Ovary (tissue), 9 donors: Measurements from ENCODE around the gene SPACDR. TPM values are rescaled to one million over a fixed set of nuclear protein-coding genes. Genes with fewer than 3 reads are reported as not detected.

Experiments used
- DNase-seq, 5 donors: peaks; one replicate each; pipeline ENCODE4 v3.0.0-alpha.2; 2019 to 2020
- H3K27ac ChIP-seq, 2 donors: fragments of 200-600 bp; one replicate each; pipeline versions ENCODE4 v1.5.1 to v1.8.0; 2019 to 2022
- H3K27me3 ChIP-seq: fragments of 200-600 bp; one replicate; pipeline ENCODE4 v1.8.0; 2022
- H3K36me3 ChIP-seq: fragments of 200-600 bp; sonication (generic); one replicate; pipeline ENCODE4 v1.5.1; 2019
- H3K4me1 ChIP-seq: one replicate; pipeline ENCODE4 v1.8.1; 2013; ENCODE audit warnings: mild to moderate bottlenecking, moderate library complexity; ENCODE audit not compliant: insufficient read depth
- H3K4me3 ChIP-seq: fragments of 200-600 bp; sonication (generic); one replicate; pipeline ENCODE4 v1.5.1; 2017
- H3K9me3 ChIP-seq, 2 donors: fragments of 200-600 bp in 1 of 2; sonication (generic) in 1 of 2; one replicate each; pipeline versions ENCODE4 v1.5.1 to v1.8.1; 2013 to 2019; ENCODE audit warnings: mild to moderate bottlenecking in 1 of 2, moderate library complexity in 1 of 2
- CTCF ChIP-seq, 3 donors: fragments of 450-650 bp in 2 of 3; fragments of 200-600 bp in 1 of 3; IDR thresholded peaks; one replicate each; pipeline versions ENCODE4 v1.5.1 to v1.8.0; 2016 to 2022; ENCODE audit warnings: antibody characterized with exemption in 3 of 3, mild to moderate bottlenecking in 1 of 3
- EP300 ChIP-seq: sonication (generic); formaldehyde crosslinking; IDR thresholded peaks from one replicate; pipeline ENCODE4 v1.6.1; 2017; ENCODE audit warnings: antibody characterized with exemption
- POLR2A ChIP-seq: fragments of 450-650 bp; IDR thresholded peaks from one replicate; pipeline ENCODE4 v1.6.1; 2017; ENCODE audit warnings: antibody characterized with exemption, mild to moderate bottlenecking, moderate library complexity
- WGBS, 3 donors: extraction: QIAGEN DNeasy Blood & Tissue Kit in 1 of 3; methylation state at CpG; one replicate each; pipeline versions ENCODE4 v1.1.5 to v1.1.7; 2013 to 2017; 5-methylcytosine and 5-hydroxymethylcytosine counted together
- intact Hi-C, 4 donors: fragments of 100-400 bp; cut with DNase I; formaldehyde crosslinking; loops; one replicate each; pipeline versions ENCODE4 v1.11.0 to v1.15.1; 2022 to 2023
- polyA plus RNA-seq, 2 donors: library from polyadenylated mRNA; stranded (reverse); fragments of 200-250 nt in 1 of 2; fragments of 350-450 nt in 1 of 2; fragmentation: Illumina TruSeq in 1 of 2; extraction: RNeasy Lipid Tissue Mini Kit (QIAGEN cat#74804) in 1 of 2; gene quantifications; one replicate each; pipeline ENCODE4 v1.2.3, GENCODE V29; 2013 to 2014
- total RNA-seq, 7 donors: library from RNA; depleted of rRNA in 2 of 7; stranded (reverse); fragments of >200 nt in 2 of 7; fragmentation: NEBNext Ultra II Directional in 3 of 7; extraction: Animal tissue kit (Norgen Biotek cat#: 25700) in 3 of 7; gene quantifications; one replicate each; pipeline versions ENCODE4 v1.1.0 to v1.2.4, GENCODE V29; 2016 to 2023
- donor health status: DM: no; HTN: no; CAD: no; lungs with moderate emphysema.
- donor health status: DM: no; HTN: no; CAD: no.
- donor health status: Bipolar disorder and iron deficiency.
- donor health status: DM: yes; HTN: yes; CAD: no.
- donor health status: DM: no; HTN: no; CAD: no.
- donor health status: DM: yes; HTN: yes; CAD: no.

The SPACDR gene
- total and polyA plus RNA-seq, 9 donors = 0.25 to 3.0 (median 0.78) TPM; not detected in 1

GRCh38 chr7:100486111-100486636 lies 22.1 kb upstream of the SPACDR start:
- H3K27ac ChIP-seq = no peak overlapping the region
- 90 to 93% (median 91%) methylated on average over 5 of the region's 5 CpGs for WGBS, 3 donors

GRCh38 chr7:100485471-100485876 lies 21.4 kb upstream of the SPACDR start:
- DNase-seq = peak; percentile 36 to 72 (median 50)
- Histone ChIP-seq H3K27ac (no peak overlapping the region), H3K36me3 (no peaks in the 10 kb centered on the region), H3K27me3 (no peaks in the 10 kb centered on the region), H3K9me3 (no peaks in the 10 kb centered on the region), H3K4me3 (no peak overlapping the region), H3K4me1 (peaks cover 6% of the 10 kb centered on the region)
- 58 to 69% (median 61%) methylated on average over 4 of the region's 4 CpGs for WGBS, 3 donors
- intact Hi-C loops = no loop called here
- TF ChIP-seq CTCF (IDR thresholded peaks at IDR 0.05) (no peak), EP300 (no peak), POLR2A (no peak)

More at GRCh38 chr7:100486111-100486636, 22.1 kb upstream of the SPACDR start:
- DNase-seq = peak in 1 of 5 donors; percentile 45
- Histone ChIP-seq H3K9me3 (no peaks in the 10 kb centered on the region), H3K4me3 (no peak overlapping the region), H3K36me3 (no peaks in the 10 kb centered on the region), H3K4me1 (peaks cover 6% of the 10 kb centered on the region), H3K27me3 (no peaks in the 10 kb centered on the region)
- intact Hi-C loops = no loop called here
- TF ChIP-seq CTCF (IDR thresholded peaks at IDR 0.05) = no peak
- TF ChIP-seq EP300 = no peak
- TF ChIP-seq POLR2A = no peak

- Histone ChIP-seq H3K36me3 (no peaks in the 10 kb centered on the region), H3K4me3 (no peak overlapping the region), H3K27me3 (no peaks in the 10 kb centered on the region), H3K9me3 (no peaks in the 10 kb centered on the region), H3K4me1 (peaks cover 6% of the 10 kb centered on the region), H3K27ac (peak overlapping the region in 1 of 2 donors; percentile 55)
- intact Hi-C loops = loop anchor here in 2 of 4 donors (5.0 kb wide), 2 partner anchors 63 to 198 kb away; no protein-coding TSS in a partner anchor
- 75 to 82% (median 81%) methylated on average over 6 of the region's 6 CpGs for WGBS, 3 donors
- TF ChIP-seq CTCF (IDR thresholded peaks at IDR 0.05) = no peak
- no peak for TF ChIP-seq POLR2A
- DNase-seq = no peak
These were observed 20.6 kb upstream of the SPACDR start for GRCh38 chr7:100484673-100485045.

- no peaks in the 10 kb centered on the region for H3K36me3 ChIP-seq
- peak within 1 kb of the TSS; percentile 55 to 59 for H3K27ac ChIP-seq
- no peaks in the 10 kb centered on the region for H3K27me3 ChIP-seq
- peaks cover 6% of the 10 kb centered on the region for H3K4me1 ChIP-seq
- intact Hi-C loops = loop anchor here in 2 of 4 donors (5.0 kb wide), 2 partner anchors 63 to 198 kb away; no protein-coding TSS in a partner anchor
- H3K4me3 ChIP-seq = peak within 1 kb of the TSS; percentile 46
- 9 to 16% (median 11%) methylated on average over 28 to 45 of the region's 45 CpGs for WGBS, 3 donors
- no peaks in the 10 kb centered on the region for H3K9me3 ChIP-seq
- TF ChIP-seq CTCF (IDR thresholded peaks at IDR 0.05) (no peak), EP300 (no peak), POLR2A (no peak)
- DNase-seq = peak; percentile 80 to 85 (median 82)
These were observed 19.9 kb upstream of the SPACDR start, which contains the start of gene NYAP1 for GRCh38 chr7:100483722-100484672. Gene NYAP1 (plus strand): TSS chr7:100483927. CDS start chr7:100485312, 1,385 bp downstream.
